GM19099 (cell line): Measurements from ENCODE around the gene NSMCE4A.

ENCODE experiments used
- POLR2A ChIP-seq: IDR thresholded peaks from 3 replicates; pipeline ENCODE4 v1.6.1; 2011; ENCODE audit warnings: low read depth; ENCODE audit not compliant: insufficient read length; ENCODE audit errors: extremely low read depth

NSMCE4A gene

DNA sequence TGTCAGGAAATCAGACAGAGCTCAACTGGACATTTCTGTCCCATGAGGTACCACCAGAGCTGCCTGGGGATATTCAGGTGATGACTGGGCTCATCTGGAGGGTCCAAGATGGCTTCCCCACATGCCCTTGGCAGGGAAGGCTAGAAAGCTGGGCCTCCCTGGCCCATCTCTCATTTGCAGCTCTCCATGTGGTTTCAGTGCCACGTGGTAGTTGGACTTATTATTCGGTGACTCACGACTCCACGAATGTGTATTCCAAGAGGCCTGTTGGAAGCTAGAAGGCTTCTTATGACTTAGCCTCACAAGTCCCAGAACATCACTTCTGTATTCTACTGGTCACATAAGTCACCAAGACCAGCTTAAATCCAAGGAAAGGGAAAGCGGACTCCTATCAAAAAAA, 22.8 kb downstream of the NSMCE4A start:
- TF ChIP-seq POLR2A: no peak

- TF ChIP-seq POLR2A: no peak
Measured at GRCh38 chr10:121949451-121949850, 25.6 kb downstream of the NSMCE4A start.

- no peak for TF ChIP-seq POLR2A
Measured at GRCh38 chr10:121949049-121949448, 26.0 kb downstream of the NSMCE4A start.

DNA sequence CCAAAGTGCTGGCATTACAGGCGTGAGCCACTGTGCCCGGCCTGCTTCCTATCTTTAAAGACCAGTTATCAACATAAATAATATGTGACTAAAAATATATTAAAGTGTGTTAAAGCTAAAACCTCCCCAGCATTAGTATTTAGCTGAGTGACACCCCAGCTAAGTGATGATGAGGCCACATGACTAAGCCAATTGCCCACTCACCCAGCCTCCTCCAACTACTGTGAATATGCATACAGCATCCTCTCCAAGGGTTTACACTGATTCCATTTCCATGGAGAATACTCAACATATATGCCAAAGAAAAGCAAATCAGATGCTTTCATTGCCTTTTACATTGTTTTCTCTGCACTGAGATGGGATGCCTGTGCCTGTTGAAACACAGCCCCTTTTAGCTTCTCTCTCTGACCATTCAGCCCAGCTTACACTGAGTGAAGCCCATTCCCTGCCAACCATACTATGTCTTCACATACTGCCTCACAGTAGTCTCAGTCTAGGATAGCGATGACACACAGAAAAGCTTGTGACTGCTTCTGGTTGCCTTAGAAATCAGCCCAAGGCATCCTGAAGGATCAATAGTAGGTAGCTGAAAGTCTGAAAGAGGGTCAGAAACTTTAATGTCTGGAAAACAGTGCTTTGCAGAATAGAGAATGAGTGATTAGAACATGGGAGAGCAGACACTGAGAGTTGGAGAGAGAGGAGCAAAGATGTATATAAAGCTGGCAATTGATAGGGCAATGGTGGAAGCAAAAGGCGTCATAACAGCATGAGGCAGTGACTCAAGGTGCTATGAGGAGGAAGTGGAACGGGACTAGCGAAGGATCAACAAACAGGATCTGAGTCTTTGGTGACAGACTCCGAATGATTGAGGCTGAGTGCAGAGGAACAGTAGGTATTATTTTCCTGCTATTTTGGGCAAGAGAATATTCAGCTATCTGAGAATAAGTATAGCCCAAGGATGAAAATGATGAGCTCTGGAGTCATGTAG, 27.4 kb downstream of the NSMCE4A start:
- TF ChIP-seq POLR2A: no peak

- TF ChIP-seq POLR2A: no peak
Measured at GRCh38 chr10:121942749-121943416, 32.1 kb downstream of the NSMCE4A start.

GRCh38 chr10:121941532-121941931, 33.5 kb downstream of the NSMCE4A start:
- TF ChIP-seq POLR2A: no peak

- TF ChIP-seq POLR2A: no peak
Measured at GRCh38 chr10:121936295-121936694, 38.7 kb downstream of the NSMCE4A start.

- no peak for TF ChIP-seq POLR2A
Measured at GRCh38 chr10:121935702-121936101, 39.3 kb downstream of the NSMCE4A start.

GRCh38 chr10:121928528-121928884, 46.5 kb downstream of the NSMCE4A start:
- TF ChIP-seq POLR2A: no peak

DNA sequence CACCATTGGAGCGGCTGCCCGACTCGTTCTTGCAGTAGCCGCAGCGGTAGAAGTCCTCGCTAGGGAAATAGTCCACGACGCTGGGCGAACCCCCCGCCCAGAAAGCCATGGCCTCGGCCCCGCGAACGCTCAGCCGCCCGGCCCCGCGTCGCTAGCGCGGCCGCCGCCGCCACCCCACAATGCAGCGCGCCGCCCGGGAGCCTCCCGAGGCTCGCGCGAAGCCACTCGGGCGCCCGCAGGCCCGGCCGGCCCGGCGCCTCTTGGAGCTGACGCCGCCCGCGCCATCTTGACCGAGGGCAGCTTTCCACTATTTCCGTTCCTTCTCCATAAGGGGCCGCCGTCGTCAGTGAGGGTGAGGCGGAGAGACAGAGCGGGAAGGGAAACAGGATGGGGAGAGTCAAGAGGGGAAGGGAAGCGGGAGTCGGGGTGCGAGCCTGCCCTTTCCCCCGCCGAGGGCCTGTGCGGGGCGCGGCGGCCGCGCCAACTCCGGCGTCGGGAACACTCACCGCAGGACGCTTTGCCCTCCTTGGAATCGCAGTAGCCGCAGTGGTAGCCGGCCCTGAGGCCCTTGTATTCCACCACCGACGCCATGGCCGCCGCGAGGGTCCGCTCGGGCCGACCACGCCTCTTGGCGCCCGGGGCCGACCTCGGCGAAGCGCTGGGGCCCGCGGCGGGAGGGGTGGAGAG, 47.0 kb downstream of the NSMCE4A start, which contains the start of gene ATE1:
ATE1 (minus strand) TSS at position 191 of the 687 bp plus-strand sequence; CDS start at position 109, 82 bp downstream.
- peak; percentile 90 for TF ChIP-seq POLR2A

DNA sequence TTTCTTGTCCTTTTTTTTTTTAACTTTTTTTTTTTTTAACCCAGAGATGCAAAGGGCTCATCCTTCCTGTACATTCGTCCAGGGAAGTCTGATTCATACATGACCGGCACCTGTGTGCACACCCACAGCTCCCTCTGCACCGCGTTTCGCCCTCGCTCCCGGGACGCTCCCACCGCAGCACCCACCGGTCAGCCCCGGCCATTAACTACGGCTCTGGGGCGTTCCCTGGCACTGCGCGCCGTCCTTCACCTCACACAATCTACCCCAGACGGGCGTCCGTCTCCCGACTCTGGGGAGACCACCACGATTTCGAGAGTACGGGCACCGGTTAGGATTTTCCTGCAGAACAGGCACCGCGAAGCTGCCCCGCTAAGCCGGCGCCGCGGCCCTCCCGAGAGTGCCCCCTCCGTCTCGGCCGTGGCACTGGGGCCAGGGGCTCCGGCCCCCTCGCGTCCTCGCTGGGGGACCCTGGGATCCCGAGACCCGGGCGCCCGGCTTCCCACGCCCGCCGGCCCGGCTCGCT, 47.6 kb downstream of the NSMCE4A start:
- TF ChIP-seq POLR2A: no peak

- no peak for TF ChIP-seq POLR2A
Measured at GRCh38 chr10:121926671-121927317, 48.2 kb downstream of the NSMCE4A start.

GRCh38 chr10:121926157-121926556, 48.9 kb downstream of the NSMCE4A start:
- TF ChIP-seq POLR2A: no peak

- TF ChIP-seq POLR2A: no peak
Measured at GRCh38 chr10:121921238-121921931, 53.6 kb downstream of the NSMCE4A start.
